Tibial artery (tissue), 4 donors: Measurements from ENCODE around the gene SUSD6.
A peak's percentile ranks its signal among the peaks of the same experiment; 100 is the strongest.

Source experiments
- DNase-seq, 2 donors: peaks; one replicate each; pipeline ENCODE4 v3.0.0-alpha.2; 2019
- H3K27ac ChIP-seq, 2 donors: fragments of 200-600 bp; sonication (generic) in 1 of 2; 1 replicate in 1 of 2; 2 replicates in 1 of 2; pipeline ENCODE4 v1.5.1; 2018 to 2019; ENCODE audit warnings: mild to moderate bottlenecking in 1 of 2
- H3K27me3 ChIP-seq, 2 donors: fragments of 200-600 bp; sonication (generic) in 1 of 2; one replicate each; pipeline versions ENCODE4 v1.5.1 to v1.6.0; 2016 to 2019
- H3K36me3 ChIP-seq, 3 donors: fragments of 200-600 bp; sonication (generic) in 2 of 3; one replicate each; pipeline ENCODE4 v1.5.1; 2016 to 2019; ENCODE audit warnings: mild to moderate bottlenecking in 2 of 3
- H3K4me1 ChIP-seq, 4 donors: fragments of 200-600 bp; sonication (generic) in 2 of 4; 1 replicate in 3 of 4; 2 replicates in 1 of 4; pipeline ENCODE4 v1.5.1; 2016 to 2019
- H3K4me3 ChIP-seq, 2 donors: fragments of 200-600 bp; sonication (generic) in 1 of 2; 1 replicate in 1 of 2; 2 replicates in 1 of 2; pipeline ENCODE4 v1.5.1; 2018 to 2019; ENCODE audit warnings: mild to moderate bottlenecking in 2 of 2
- H3K9me3 ChIP-seq, 3 donors: fragments of 200-600 bp; sonication (generic) in 1 of 3; one replicate each; pipeline ENCODE4 v1.5.1; 2016 to 2019
- CTCF ChIP-seq, 2 experiments: fragments of 200-600 bp in 1 of 2; fragments of 450-650 bp in 1 of 2; IDR thresholded peaks; one replicate each; pipeline ENCODE4 v1.5.1; 2017 to 2019; ENCODE audit warnings: antibody characterized with exemption in 2 of 2, mild to moderate bottlenecking in 1 of 2, moderate library complexity in 1 of 2
- intact Hi-C: fragments of 100-400 bp; cut with DNase I; formaldehyde crosslinking; loops from one replicate; pipeline ENCODE4 v1.15.0; 2023; ENCODE audit warnings: low total_unique reads

SUSD6 gene

GRCh38 chr14:69617796-69618195, 6.4 kb downstream of the SUSD6 start:
- no peak for TF ChIP-seq CTCF (IDR thresholded peaks at IDR 0.05)
- H3K9me3 ChIP-seq: no peaks in the 10 kb centered on the region
- no peak overlapping the region for H3K4me3 ChIP-seq
- H3K27ac ChIP-seq: peak overlapping the region in 1 of 2 donors; percentile 92
- H3K27me3 ChIP-seq: no peaks in the 10 kb centered on the region
- H3K4me1 ChIP-seq: peaks cover 0 to 100% (median 87%) of the 10 kb centered on the region in 4 donors
- DNase-seq: no peak
- no peaks in the 10 kb centered on the region for H3K36me3 ChIP-seq
- intact Hi-C loops: loop anchor here (10.0 kb wide), 1 partner anchor 47 kb away; no protein-coding TSS in a partner anchor

GRCh38 chr14:69619012-69619411, 7.6 kb downstream of the SUSD6 start:
- Histone ChIP-seq H3K4me3 (no peak overlapping the region), H3K27me3 (no peaks in the 10 kb centered on the region), H3K36me3 (no peaks in the 10 kb centered on the region), H3K9me3 (no peaks in the 10 kb centered on the region), H3K4me1 (peaks cover 0 to 95% (median 79%) of the 10 kb centered on the region in 4 donors), H3K27ac (peak overlapping the region in 1 of 2 donors; percentile 92)
- intact Hi-C loops: loop anchor here (10.0 kb wide), 1 partner anchor 46 kb away; no protein-coding TSS in a partner anchor
- no peak for TF ChIP-seq CTCF (IDR thresholded peaks at IDR 0.05)
- DNase-seq: peak in 1 of 2 donors; percentile 70

GRCh38 chr14:69620211-69620611, 8.8 kb downstream of the SUSD6 start:
- TF ChIP-seq CTCF (IDR thresholded peaks at IDR 0.05): no peak
- H3K9me3 ChIP-seq: no peaks in the 10 kb centered on the region
- intact Hi-C loops: no loop called here
- peaks cover 0 to 93% (median 70%) of the 10 kb centered on the region in 4 donors for H3K4me1 ChIP-seq
- DNase-seq: no peak
- no peaks in the 10 kb centered on the region for H3K27me3 ChIP-seq
- peak overlapping the region in 1 of 2 donors; percentile 2 for H3K27ac ChIP-seq
- no peaks in the 10 kb centered on the region for H3K36me3 ChIP-seq
- H3K4me3 ChIP-seq: no peak overlapping the region

GRCh38 chr14:69620981-69621380, 9.6 kb downstream of the SUSD6 start:
- Histone ChIP-seq H3K36me3 (no peaks in the 10 kb centered on the region), H3K27ac (peak overlapping the region in 1 of 2 donors; percentile 5), H3K27me3 (no peaks in the 10 kb centered on the region), H3K4me1 (peaks cover 0 to 93% (median 69%) of the 10 kb centered on the region in 4 donors), H3K9me3 (no peaks in the 10 kb centered on the region), H3K4me3 (no peak overlapping the region)
- no peak for DNase-seq
- no peak for TF ChIP-seq CTCF (IDR thresholded peaks at IDR 0.05)
- intact Hi-C loops: no loop called here

- no peak overlapping the region for H3K27ac ChIP-seq
- DNase-seq: no peak
- TF ChIP-seq CTCF (IDR thresholded peaks at IDR 0.05): no peak
- H3K4me1 ChIP-seq: peaks cover 0 to 93% (median 49%) of the 10 kb centered on the region in 4 donors
- intact Hi-C loops: no loop called here
- H3K27me3 ChIP-seq: no peaks in the 10 kb centered on the region
- no peak overlapping the region for H3K4me3 ChIP-seq
- H3K36me3 ChIP-seq: no peaks in the 10 kb centered on the region
- H3K9me3 ChIP-seq: no peaks in the 10 kb centered on the region
These were observed 12.7 kb downstream of the SUSD6 start for GRCh38 chr14:69624136-69624535.
